Activated naive CD4-positive, alpha-beta T cell treated with anti-CD3 and anti-CD28 coated beads for 36 hours (primary cell): ENCODE results near the gene OR6C75. TPM values are rescaled to one million over a fixed set of nuclear protein-coding genes. Genes with fewer than 3 reads are reported as not detected.
"Not testable (repeated sequence)": the region's sequence is repeated elsewhere in the genome, so short reads cannot be mapped to it uniquely, and the experiment has no call there.

Experiments
- CTCF ChIA-PET: fragments of 350-600 bp; sonication (Branson Sonifier 250); formaldehyde crosslinking; loops from one replicate; lab custom pipeline; 2021; ENCODE audit warnings: antibody characterized with exemption; lab: Charles Lee
- DNase-seq: peaks from one replicate; pipeline ENCODE4 v3.0.0-alpha.2; 2020
- H3K27ac Mint-ChIP-seq: one replicate; pipeline ENCODE4 v1.8.0; 2021; ENCODE audit warnings: mild to moderate bottlenecking, mixed read lengths
- H3K27me3 Mint-ChIP-seq: one replicate; pipeline ENCODE4 v1.8.0; 2021; ENCODE audit warnings: low read depth, mixed read lengths
- H3K36me3 Mint-ChIP-seq: one replicate; pipeline ENCODE4 v1.8.0; 2021; ENCODE audit warnings: low read depth, mixed read lengths
- H3K4me1 Mint-ChIP-seq: one replicate; pipeline ENCODE4 v1.8.0; 2021; ENCODE audit warnings: low read depth, mixed read lengths
- H3K4me3 Mint-ChIP-seq: one replicate; pipeline ENCODE4 v1.8.0; 2021; ENCODE audit warnings: mild to moderate bottlenecking, moderate library complexity, mixed read lengths
- H3K9me3 Mint-ChIP-seq: one replicate; pipeline ENCODE4 v1.8.0; 2021; ENCODE audit warnings: mixed read lengths
- intact Hi-C: fragments of 100-400 bp; cut with micrococcal nuclease; formaldehyde crosslinking; loops from one replicate; pipeline ENCODE4 v1.15.1; 2023
- total RNA-seq, 2 experiments: library from RNA; stranded (reverse); gene quantifications; one replicate each; pipeline ENCODE4 v1.2.3, GENCODE V29; 2021

OR6C75 gene
- total RNA-seq, 2 experiments from 2014 or later: not detected

GRCh38 chr12:55407866-55408265 lies 45.1 kb downstream of the OR6C75 start:
- CTCF ChIA-PET: no interaction called here
- H3K9me3 Mint-ChIP-seq: peaks cover 7% of the 10 kb centered on the region
- intact Hi-C loops: no loop called here
- no peak overlapping the region for H3K4me3 Mint-ChIP-seq
- no peaks in the 10 kb centered on the region for H3K4me1 Mint-ChIP-seq
- no peaks in the 10 kb centered on the region for H3K36me3 Mint-ChIP-seq
- H3K27me3 Mint-ChIP-seq: peaks cover 14% of the 10 kb centered on the region
- no peak for DNase-seq
- H3K27ac Mint-ChIP-seq: no peak overlapping the region

DNA sequence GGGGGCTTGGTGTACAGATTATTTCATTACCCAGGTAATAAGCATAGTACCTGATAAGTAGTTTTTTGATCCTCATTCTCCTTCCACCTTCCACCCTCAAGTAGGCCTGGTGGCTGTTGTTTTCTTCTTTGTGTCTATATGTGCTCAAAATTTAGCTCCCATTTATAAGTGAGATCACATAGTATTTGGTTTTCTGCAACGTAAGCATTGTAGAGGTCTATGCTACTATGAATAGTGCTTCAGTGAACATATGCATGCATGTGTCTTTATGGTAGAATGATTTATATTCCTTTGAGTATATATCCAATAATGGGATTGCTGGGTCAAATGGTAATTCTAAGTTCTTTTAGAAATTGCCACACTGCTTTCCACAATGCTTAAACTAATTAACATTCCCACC lies 46.4 kb downstream of the OR6C75 start:
- DNase-seq, H3K4me3 Mint-ChIP-seq, intact Hi-C loops, H3K9me3 Mint-ChIP-seq, H3K27ac Mint-ChIP-seq, H3K4me1 Mint-ChIP-seq, H3K36me3 Mint-ChIP-seq, CTCF ChIA-PET: not testable (repeated sequence)
- peaks cover 16% of the 10 kb centered on the region for H3K27me3 Mint-ChIP-seq

DNA sequence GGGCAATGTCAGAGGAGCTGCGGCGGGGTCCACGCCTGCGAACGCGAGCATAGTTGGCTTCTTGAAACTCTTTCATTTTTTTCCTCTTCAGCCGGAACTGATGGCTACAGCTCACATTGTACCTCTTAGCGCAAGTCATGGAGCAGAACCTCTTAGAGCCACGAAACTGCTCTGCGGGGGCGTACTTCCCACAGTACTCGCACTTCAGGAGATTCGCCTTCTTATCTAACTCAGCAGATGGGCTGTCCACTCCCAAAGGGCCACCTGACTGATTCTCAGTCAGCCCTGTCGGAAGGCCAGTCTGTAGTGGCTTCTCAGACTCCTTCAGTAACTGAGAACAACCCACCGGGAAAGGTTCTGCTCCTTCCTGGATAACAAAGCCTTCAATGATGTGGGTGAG lies 49.4 kb downstream of the OR6C75 start:
- H3K4me3 Mint-ChIP-seq, intact Hi-C loops, H3K9me3 Mint-ChIP-seq, H3K36me3 Mint-ChIP-seq, DNase-seq, H3K4me1 Mint-ChIP-seq, H3K27ac Mint-ChIP-seq, CTCF ChIA-PET: not testable (repeated sequence)
- H3K27me3 Mint-ChIP-seq: peaks cover 37% of the 10 kb centered on the region

- H3K9me3 Mint-ChIP-seq, H3K4me3 Mint-ChIP-seq, H3K36me3 Mint-ChIP-seq, H3K27ac Mint-ChIP-seq, intact Hi-C loops, DNase-seq, H3K4me1 Mint-ChIP-seq: not testable (repeated sequence)
- CTCF ChIA-PET: interaction anchor here (0.7 kb wide), 1 partner anchor 243 kb away, joined by 3 read pairs; no protein-coding TSS in a partner anchor
- H3K27me3 Mint-ChIP-seq: peaks cover 46% of the 10 kb centered on the region
These were observed 51.0 kb downstream of the OR6C75 start for GRCh38 chr12:55413498-55414388.

DNA sequence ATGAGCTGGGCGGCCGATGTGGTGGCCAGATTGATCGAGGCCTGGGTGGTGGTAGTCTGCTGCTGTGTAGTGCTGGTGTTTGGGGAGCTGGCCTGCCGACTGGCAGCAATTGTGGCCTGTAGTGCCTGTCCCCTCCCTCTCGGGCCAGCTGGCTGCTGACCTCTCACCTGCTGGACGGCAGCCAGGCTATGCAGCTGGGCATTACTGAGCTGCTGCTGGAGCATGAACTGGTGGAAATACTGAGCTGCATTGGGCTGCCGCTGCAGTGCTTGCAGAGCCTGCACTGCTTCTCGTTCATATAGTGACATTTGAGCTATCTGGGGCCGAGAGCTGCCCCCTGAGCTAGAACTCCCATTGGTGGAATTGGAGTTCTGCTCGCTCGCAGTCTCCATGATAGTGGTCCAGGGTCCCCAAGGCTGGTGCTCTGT lies 51.6 kb downstream of the OR6C75 start:
- H3K9me3 Mint-ChIP-seq, H3K27ac Mint-ChIP-seq, H3K4me1 Mint-ChIP-seq, H3K4me3 Mint-ChIP-seq, intact Hi-C loops, H3K36me3 Mint-ChIP-seq, DNase-seq: not testable (repeated sequence)
- peaks cover 49% of the 10 kb centered on the region for H3K27me3 Mint-ChIP-seq
- CTCF ChIA-PET: interaction anchor here (0.7 kb wide), 1 partner anchor 242 kb away, joined by 3 read pairs; no protein-coding TSS in a partner anchor

- H3K4me3 Mint-ChIP-seq, H3K4me1 Mint-ChIP-seq, H3K36me3 Mint-ChIP-seq, DNase-seq, intact Hi-C loops, CTCF ChIA-PET, H3K9me3 Mint-ChIP-seq, H3K27ac Mint-ChIP-seq: not testable (repeated sequence)
- H3K27me3 Mint-ChIP-seq: peaks cover 54% of the 10 kb centered on the region
These were observed 52.1 kb downstream of the OR6C75 start for GRCh38 chr12:55414889-55415288.

DNA sequence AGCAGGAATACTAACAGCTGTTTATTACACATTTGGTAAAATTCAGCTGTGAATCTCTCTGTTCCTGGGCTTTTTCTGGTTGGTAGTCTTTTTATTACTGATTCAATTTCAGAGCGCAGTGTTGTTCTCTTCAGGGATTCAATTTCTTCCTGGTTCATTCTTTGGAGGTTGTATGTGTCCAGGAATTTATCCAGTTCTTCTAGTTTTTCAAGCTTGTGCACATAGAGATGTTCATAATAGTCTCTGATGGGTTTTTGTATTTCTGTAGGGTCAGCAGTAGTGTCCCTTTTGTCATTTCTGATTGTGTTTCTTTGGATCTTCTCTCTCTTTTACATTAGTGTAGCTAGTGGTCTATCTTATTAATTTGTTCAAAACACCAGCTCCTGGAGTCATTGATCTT lies 54.2 kb downstream of the OR6C75 start:
- no peaks in the 10 kb centered on the region for H3K9me3 Mint-ChIP-seq
- no peak overlapping the region for H3K27ac Mint-ChIP-seq
- peaks cover 59% of the 10 kb centered on the region for H3K27me3 Mint-ChIP-seq
- intact Hi-C loops: no loop called here
- no peak overlapping the region for H3K4me3 Mint-ChIP-seq
- H3K4me1 Mint-ChIP-seq: peaks cover 4% of the 10 kb centered on the region
- CTCF ChIA-PET: no interaction called here
- H3K36me3 Mint-ChIP-seq: no peaks in the 10 kb centered on the region
- no peak for DNase-seq

Other genes starting within 250 kb of the OR6C75 start
- gene OR9K2, start 236.6 kb upstream of the OR6C75 start, total RNA-seq: not detected
- gene OR10A7, start 141.9 kb upstream of the OR6C75 start, total RNA-seq: not detected
- not detected for gene OR6C74, start 118.4 kb upstream of the OR6C75 start, total RNA-seq
- not detected for gene OR6C6, start 66.4 kb upstream of the OR6C75 start, total RNA-seq
- not detected for gene OR6C1, start 48.6 kb upstream of the OR6C75 start, total RNA-seq
- not detected for gene OR6C3, start 32.2 kb upstream of the OR6C75 start, total RNA-seq
- not detected for gene OR6C65, start 37.6 kb downstream of the OR6C75 start, total RNA-seq
- gene OR6C76, start 63.3 kb downstream of the OR6C75 start, total RNA-seq: not detected
- gene OR6C2, start 81.1 kb downstream of the OR6C75 start, total RNA-seq: not detected
- gene OR6C70, start 107.2 kb downstream of the OR6C75 start, total RNA-seq: not detected
- not detected for gene OR6C68, start 129.4 kb downstream of the OR6C75 start, total RNA-seq
- gene OR6C4, start 186.6 kb downstream of the OR6C75 start, total RNA-seq: not detected
- not detected for gene OR2AP1, start 209.5 kb downstream of the OR6C75 start, total RNA-seq